ENCODE results near the gene HCAR1. TPM values are rescaled to one million over a fixed set of nuclear protein-coding genes. Genes with fewer than 3 reads are reported as not detected.

The HCAR1 gene
- total RNA-seq, 4 donors from 2014 or later: under 0.01 to 1.8 (median 1.1) TPM

GRCh38 chr12:122691566-122691965 is 39.1 kb downstream of the HCAR1 start:
- no peaks in the 10 kb centered on the region for H3K27me3 ChIP-seq
- TF ChIP-seq POLR2A (IDR thresholded peaks at IDR 0.05): no peak
- TF ChIP-seq CTCF (IDR thresholded peaks at IDR 0.05): no peak
- no peak for TF ChIP-seq EP300 (IDR thresholded peaks at IDR 0.05)
- no peaks in the 10 kb centered on the region for H3K36me3 ChIP-seq
- no peaks in the 10 kb centered on the region for H3K4me1 ChIP-seq
- H3K4me3 ChIP-seq: no peak overlapping the region
- H3K9me3 ChIP-seq: no peaks in the 10 kb centered on the region
- no peak overlapping the region for H3K27ac ChIP-seq
- 87 to 94% methylated on average over 3 of the region's 3 CpGs for WGBS, 2 donors
- no peak for DNase-seq (ENCODE audit: low spot score in 2 of 2)

DNA sequence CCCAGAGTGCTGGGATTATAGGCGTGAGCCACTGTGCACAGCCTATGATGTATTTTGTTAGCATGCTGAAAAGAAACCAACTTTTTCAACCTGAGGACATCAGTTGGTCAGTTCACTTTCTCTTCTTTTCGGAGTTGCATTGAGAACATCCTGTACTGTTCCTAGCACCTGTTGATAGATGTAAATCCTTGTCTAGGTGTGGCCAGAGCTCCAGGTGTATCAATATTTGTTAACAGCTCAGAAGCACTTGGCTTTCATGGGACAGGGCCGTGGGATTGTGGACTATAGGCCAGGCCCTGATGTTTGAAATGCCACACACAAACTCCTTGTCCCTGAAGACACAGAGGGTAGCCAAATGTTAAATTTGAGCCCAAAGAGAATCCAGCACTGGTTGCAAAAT is 42.4 kb downstream of the HCAR1 start:
- Histone ChIP-seq H3K36me3 (no peaks in the 10 kb centered on the region), H3K9me3 (no peaks in the 10 kb centered on the region), H3K4me1 (no peaks in the 10 kb centered on the region), H3K27me3 (no peaks in the 10 kb centered on the region), H3K4me3 (no peak overlapping the region), H3K27ac (no peak overlapping the region)
- TF ChIP-seq POLR2A (IDR thresholded peaks at IDR 0.05) (no peak), EP300 (IDR thresholded peaks at IDR 0.05) (no peak), CTCF (IDR thresholded peaks at IDR 0.05) (no peak)
- 89 to 92% methylated on average over 3 of the region's 3 CpGs for WGBS, 2 donors
- no peak for DNase-seq (ENCODE audit: low spot score in 2 of 2)

DNA sequence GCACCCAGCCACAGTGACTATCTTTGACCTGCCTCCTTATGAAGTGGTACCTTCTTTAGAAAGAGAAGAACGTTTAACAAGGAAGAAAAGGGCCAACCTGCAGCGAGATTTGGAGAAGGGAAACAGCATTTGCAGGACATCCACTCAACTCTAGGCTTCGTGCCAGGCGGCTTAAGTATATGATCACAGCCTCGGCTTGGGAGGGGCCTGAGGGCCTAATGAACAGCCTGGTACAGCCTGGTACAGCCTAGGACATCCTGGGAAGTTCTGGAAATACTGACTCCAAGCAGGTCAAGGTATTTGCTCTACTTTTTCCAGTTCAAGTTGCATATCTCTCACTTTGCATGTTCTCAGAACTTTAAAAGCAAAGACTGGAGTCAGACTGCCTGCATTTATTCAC is 43.6 kb downstream of the HCAR1 start:
- no peak overlapping the region for H3K27ac ChIP-seq
- H3K4me3 ChIP-seq: no peak overlapping the region
- H3K4me1 ChIP-seq: no peaks in the 10 kb centered on the region
- no peaks in the 10 kb centered on the region for H3K27me3 ChIP-seq
- 50 to 62% methylated on average over 5 of the region's 5 CpGs for WGBS, 2 donors
- no peak for DNase-seq (ENCODE audit: low spot score in 2 of 2)
- no peak for TF ChIP-seq CTCF (IDR thresholded peaks at IDR 0.05)
- TF ChIP-seq EP300 (IDR thresholded peaks at IDR 0.05): no peak
- TF ChIP-seq POLR2A (IDR thresholded peaks at IDR 0.05): no peak
- H3K36me3 ChIP-seq: no peaks in the 10 kb centered on the region
- no peaks in the 10 kb centered on the region for H3K9me3 ChIP-seq

DNA sequence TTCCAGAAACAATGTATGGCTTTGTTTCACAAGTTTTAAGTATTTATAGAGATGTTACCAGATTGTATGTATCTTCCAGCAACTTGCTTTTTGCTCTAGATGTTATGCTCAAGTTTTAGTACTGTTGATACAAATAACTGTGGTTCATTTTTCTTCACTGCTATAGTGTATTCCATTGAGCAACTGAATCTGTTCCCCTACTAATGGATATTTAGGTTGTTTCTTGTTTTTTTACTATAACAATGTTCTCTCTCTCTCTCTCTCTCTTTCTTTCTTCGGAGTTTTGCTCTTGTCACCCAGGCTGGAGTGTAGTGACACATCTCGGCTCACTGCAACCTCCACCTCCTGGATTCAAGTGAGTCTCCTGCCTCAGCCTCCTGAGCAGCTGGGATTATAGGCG is 44.1 kb downstream of the HCAR1 start:
- Histone ChIP-seq H3K27me3 (no peaks in the 10 kb centered on the region), H3K4me1 (no peaks in the 10 kb centered on the region), H3K9me3 (no peaks in the 10 kb centered on the region), H3K27ac (no peak overlapping the region), H3K36me3 (no peaks in the 10 kb centered on the region), H3K4me3 (no peak overlapping the region)
- no peak for DNase-seq (ENCODE audit: low spot score in 2 of 2)
- 93 to 94% methylated on average over 3 of the region's 3 CpGs for WGBS, 2 donors
- no peak for TF ChIP-seq EP300 (IDR thresholded peaks at IDR 0.05)
- no peak for TF ChIP-seq CTCF (IDR thresholded peaks at IDR 0.05)
- TF ChIP-seq POLR2A (IDR thresholded peaks at IDR 0.05): no peak

- TF ChIP-seq POLR2A (IDR thresholded peaks at IDR 0.05): no peak
- TF ChIP-seq CTCF (IDR thresholded peaks at IDR 0.05): no peak
- TF ChIP-seq EP300 (IDR thresholded peaks at IDR 0.05): no peak
- DNase-seq (ENCODE audit: low spot score in 2 of 2): no peak
- no peaks in the 10 kb centered on the region for H3K36me3 ChIP-seq
- no peak overlapping the region for H3K27ac ChIP-seq
- 76 to 85% methylated on average over 5 of the region's 5 CpGs for WGBS, 2 donors
- H3K4me3 ChIP-seq: no peak overlapping the region
- no peaks in the 10 kb centered on the region for H3K27me3 ChIP-seq
- peaks cover 0 to 8% (median 0%) of the 10 kb centered on the region in 4 donors for H3K4me1 ChIP-seq
- H3K9me3 ChIP-seq: no peaks in the 10 kb centered on the region
Observed at GRCh38 chr12:122684297-122684813, 46.3 kb downstream of the HCAR1 start.

Measured in tibial nerve (tissue), 4 donors.